ENCODE results near the gene VARS1.
"Not testable (repeated sequence)": the region's sequence is repeated elsewhere in the genome, so short reads cannot be mapped to it uniquely, and the experiment has no call there.

Gene VARS1

DNA sequence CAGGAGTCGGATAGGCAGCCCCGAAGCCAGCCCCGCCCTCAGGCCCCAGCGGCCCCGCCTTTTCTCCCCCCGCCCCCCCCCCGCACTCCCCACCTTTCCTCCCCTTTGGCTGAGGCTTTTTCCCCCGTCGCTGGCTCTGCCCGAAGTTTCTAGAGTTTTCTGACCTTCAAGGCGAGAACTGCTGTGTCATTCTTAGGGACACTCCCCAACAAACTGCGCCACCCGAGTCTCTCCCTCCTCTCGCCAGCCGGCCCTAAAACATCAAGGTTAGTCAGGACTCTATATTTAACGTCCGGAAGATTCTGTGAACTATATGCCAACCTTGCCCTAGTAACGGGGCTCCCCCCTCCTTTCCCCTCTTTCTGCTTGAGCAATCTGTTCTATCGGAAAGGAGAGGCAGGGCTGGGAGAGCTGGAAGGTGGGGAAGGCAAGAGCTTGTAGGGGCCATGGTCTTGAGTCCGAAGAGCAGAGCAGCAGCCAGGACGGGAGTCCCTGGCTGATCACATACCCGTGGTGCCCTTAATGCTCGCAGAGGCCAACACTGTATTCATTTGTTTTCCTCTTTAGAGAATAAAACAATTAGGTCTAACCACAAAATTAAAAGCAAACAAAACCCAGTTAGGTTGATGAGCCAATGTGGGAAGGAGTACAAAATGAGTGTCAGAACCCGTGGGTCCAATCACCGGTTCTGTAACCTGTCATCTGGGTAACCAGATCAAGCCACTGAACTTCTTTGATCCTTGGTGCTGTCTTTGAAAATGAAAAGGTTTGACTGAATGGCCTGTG is 26.7 kb upstream of the VARS1 start:
- peak overlapping the region; percentile 96 for H3K27ac ChIP-seq (ENCODE audit: low read length)
- H3K9me3 ChIP-seq (replicated peaks; ENCODE audit: insufficient read depth, low read length) = no peaks in the 10 kb centered on the region
- H3K9ac ChIP-seq (ENCODE audit: low read length) = peak overlapping the region; percentile 88
- DNase-seq = peak; percentile 86
- peaks cover 19% of the 10 kb centered on the region; the same call in 1 of the 2 replicates for H3K4me1 ChIP-seq (ENCODE audit: low read length)
- H3K27me3 ChIP-seq (replicated peaks; ENCODE audit: insufficient read depth, low read length) = no peaks in the 10 kb centered on the region
- peak overlapping the region; percentile 91 for H2AFZ ChIP-seq (ENCODE audit: low read length)
- H3K4me3 ChIP-seq (ENCODE audit: low read length) = peak overlapping the region; percentile 93
- H4K20me1 ChIP-seq (ENCODE audit: insufficient read depth, low read length) = no peaks in the 10 kb centered on the region
- peak overlapping the region; percentile 81 for H3K4me2 ChIP-seq (ENCODE audit: low read depth, low read length)
- peaks cover 25% of the 10 kb centered on the region for H3F3A ChIP-seq (ENCODE audit: insufficient read depth, low read length)
- H3K9me2 ChIP-seq (replicated peaks; ENCODE audit: insufficient read depth, low read length) = no peaks in the 10 kb centered on the region
- H3K79me2 ChIP-seq (ENCODE audit: low read length) = peaks cover 6% of the 10 kb centered on the region
- H3K36me3 ChIP-seq (replicated peaks; ENCODE audit: insufficient read depth, low read length) = no peaks in the 10 kb centered on the region
- TF ChIP-seq EZH2 (optimal IDR thresholded peaks at IDR 0.05; ENCODE audit: low read depth, low read length) = no peak
- TF ChIP-seq, protein P1, sequence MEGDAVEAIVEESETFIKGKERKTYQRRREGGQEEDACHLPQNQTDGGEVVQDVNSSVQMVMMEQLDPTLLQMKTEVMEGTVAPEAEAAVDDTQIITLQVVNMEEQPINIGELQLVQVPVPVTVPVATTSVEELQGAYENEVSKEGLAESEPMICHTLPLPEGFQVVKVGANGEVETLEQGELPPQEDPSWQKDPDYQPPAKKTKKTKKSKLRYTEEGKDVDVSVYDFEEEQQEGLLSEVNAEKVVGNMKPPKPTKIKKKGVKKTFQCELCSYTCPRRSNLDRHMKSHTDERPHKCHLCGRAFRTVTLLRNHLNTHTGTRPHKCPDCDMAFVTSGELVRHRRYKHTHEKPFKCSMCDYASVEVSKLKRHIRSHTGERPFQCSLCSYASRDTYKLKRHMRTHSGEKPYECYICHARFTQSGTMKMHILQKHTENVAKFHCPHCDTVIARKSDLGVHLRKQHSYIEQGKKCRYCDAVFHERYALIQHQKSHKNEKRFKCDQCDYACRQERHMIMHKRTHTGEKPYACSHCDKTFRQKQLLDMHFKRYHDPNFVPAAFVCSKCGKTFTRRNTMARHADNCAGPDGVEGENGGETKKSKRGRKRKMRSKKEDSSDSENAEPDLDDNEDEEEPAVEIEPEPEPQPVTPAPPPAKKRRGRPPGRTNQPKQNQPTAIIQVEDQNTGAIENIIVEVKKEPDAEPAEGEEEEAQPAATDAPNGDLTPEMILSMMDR (IDR thresholded peaks at IDR 0.05; ENCODE audit: low read length) = no peak
- no peak for TF ChIP-seq EZH2phosphoT487 (IDR thresholded peaks at IDR 0.05; ENCODE audit: low read length)

DNA sequence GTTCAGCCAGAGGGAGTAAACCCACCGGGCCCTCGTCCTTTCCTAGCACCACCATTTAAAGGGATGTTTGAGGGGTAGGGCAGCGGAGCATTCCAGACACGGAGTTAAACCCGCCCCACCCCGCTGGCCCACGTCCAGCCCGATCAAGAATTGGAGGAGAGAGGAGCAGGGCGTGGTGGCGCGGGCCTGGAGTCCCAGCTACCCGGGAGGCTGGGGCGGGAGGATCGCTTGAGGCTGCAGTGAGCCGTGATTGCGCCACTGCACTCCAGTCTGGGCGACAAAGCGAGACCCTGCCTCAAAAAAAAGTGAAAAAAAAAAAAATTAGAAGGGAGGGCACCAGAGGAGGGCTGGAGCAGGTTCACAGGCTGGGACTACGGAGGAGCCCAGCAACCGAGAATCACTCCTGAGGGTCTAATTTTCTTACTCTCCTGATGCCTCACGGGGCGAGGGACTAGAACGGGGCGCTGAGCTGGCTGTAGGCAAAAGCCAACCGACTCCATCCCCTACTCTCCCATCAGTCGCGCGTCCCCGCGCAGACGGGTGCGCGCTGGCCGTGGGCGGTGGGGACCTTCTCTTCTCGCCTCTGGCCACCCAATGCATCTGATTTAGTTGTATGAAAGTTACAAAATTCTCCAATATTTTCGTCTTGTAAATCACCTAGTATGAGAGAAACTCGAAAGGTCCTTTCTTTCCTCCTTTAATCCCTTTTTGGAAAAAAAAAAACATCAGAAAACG is 25.9 kb upstream of the VARS1 start:
- Histone ChIP-seq H3K4me2 (ENCODE audit: low read depth, low read length) (peak overlapping the region; percentile 60), H3K79me2 (ENCODE audit: low read length) (peaks cover 4% of the 10 kb centered on the region), H3K9me3 (replicated peaks; ENCODE audit: insufficient read depth, low read length) (no peaks in the 10 kb centered on the region), H3K27me3 (replicated peaks; ENCODE audit: insufficient read depth, low read length) (no peaks in the 10 kb centered on the region), H3K9ac (ENCODE audit: low read length) (peak overlapping the region; percentile 67), H3K4me1 (ENCODE audit: low read length) (peaks cover 19% of the 10 kb centered on the region; the same call in 1 of the 2 replicates), H3F3A (ENCODE audit: insufficient read depth, low read length) (peaks cover 22% of the 10 kb centered on the region), H4K20me1 (ENCODE audit: insufficient read depth, low read length) (no peaks in the 10 kb centered on the region), H3K27ac (ENCODE audit: low read length) (peak overlapping the region; percentile 96), H3K36me3 (replicated peaks; ENCODE audit: insufficient read depth, low read length) (no peaks in the 10 kb centered on the region), H2AFZ (ENCODE audit: low read length) (peak overlapping the region; percentile 91), H3K4me3 (ENCODE audit: low read length) (peak overlapping the region; percentile 62), H3K9me2 (replicated peaks; ENCODE audit: insufficient read depth, low read length) (no peaks in the 10 kb centered on the region)
- no peak for TF ChIP-seq EZH2 (optimal IDR thresholded peaks at IDR 0.05; ENCODE audit: low read depth, low read length)
- TF ChIP-seq, protein P1 (IDR thresholded peaks at IDR 0.05; ENCODE audit: low read length) = no peak
- TF ChIP-seq EZH2phosphoT487 (IDR thresholded peaks at IDR 0.05; ENCODE audit: low read length) = no peak
- DNase-seq = peak; percentile 65

DNA sequence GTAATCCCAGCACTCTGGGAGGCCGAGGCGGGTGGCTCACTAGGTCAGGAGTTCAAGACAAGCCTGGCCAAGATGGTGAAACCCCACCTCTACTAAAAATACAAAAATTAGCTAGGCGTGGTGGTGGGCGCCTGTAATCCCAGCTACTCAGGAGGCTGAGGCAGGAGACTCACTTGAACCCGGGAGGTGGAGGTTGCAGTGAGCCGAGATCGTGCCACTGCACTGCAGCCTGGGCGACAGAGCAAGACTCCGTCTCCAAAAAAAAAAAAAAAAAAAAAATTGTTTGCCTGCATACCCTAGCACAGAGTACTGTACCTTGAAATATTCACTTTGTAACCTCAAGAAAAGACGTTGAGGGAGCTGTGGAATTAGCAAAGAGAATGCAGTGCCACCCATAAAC is 24.8 kb upstream of the VARS1 start:
- H3K9me2 ChIP-seq (replicated peaks; ENCODE audit: insufficient read depth, low read length); H4K20me1 ChIP-seq (ENCODE audit: insufficient read depth, low read length); H3K36me3 ChIP-seq (replicated peaks; ENCODE audit: insufficient read depth, low read length); H3K9me3 ChIP-seq (replicated peaks; ENCODE audit: insufficient read depth, low read length); H2AFZ ChIP-seq (ENCODE audit: low read length); H3K4me2 ChIP-seq (ENCODE audit: low read depth, low read length); H3K4me3 ChIP-seq (ENCODE audit: low read length); H3K79me2 ChIP-seq (ENCODE audit: low read length); H3K27ac ChIP-seq (ENCODE audit: low read length); DNase-seq; H3K9ac ChIP-seq (ENCODE audit: low read length); H3K27me3 ChIP-seq (replicated peaks; ENCODE audit: insufficient read depth, low read length): not testable (repeated sequence)
- Histone ChIP-seq H3K4me1 (ENCODE audit: low read length) (peaks cover 15% of the 10 kb centered on the region; the same call in 1 of the 2 replicates), H3F3A (ENCODE audit: insufficient read depth, low read length) (peaks cover 16% of the 10 kb centered on the region)

Measured in MM.1S (cell line).